Measurements from ENCODE around the gene NRGN.

- TF ChIP-seq CTCF (IDR thresholded peaks at IDR 0.05; ENCODE audit: low read depth, low read length, missing input control) (no peak), GABPA (IDR thresholded peaks at IDR 0.05 in 1 of 2, conservative IDR thresholded peaks at IDR 0.05 in 1 of 2) (no peak)
Observed at GRCh38 chr11:124753205-124753604, 13.5 kb downstream of the NRGN start.

Data from liver (tissue), 3 donors.